Trophoblast cell (in vitro differentiated cells and primary cell): ENCODE results near the gene ZNF497.
A peak's percentile ranks its signal among the peaks of the same experiment; 100 is the strongest.

Experiments
- DNase-seq, 2 donors: peaks; one replicate each; pipeline ENCODE4 v3.0.0-alpha.2; 2016
- H2AFZ ChIP-seq: 2 replicates; pipeline ENCODE4 v1.6.1; 2013; ENCODE audit warnings: low read length, moderate library complexity, mild to moderate bottlenecking; ENCODE audit not compliant: insufficient read depth, poor library complexity
- H2AK5ac ChIP-seq: 2 replicates; pipeline ENCODE4 v1.6.1; 2013; ENCODE audit warnings: mild to moderate bottlenecking, low read length
- H2BK120ac ChIP-seq: 2 replicates; pipeline ENCODE4 v1.6.1; 2013; ENCODE audit warnings: low read length, mild to moderate bottlenecking, moderate library complexity; ENCODE audit not compliant: insufficient read depth, poor library complexity
- H2BK12ac ChIP-seq: 2 replicates; pipeline ENCODE4 v1.6.1; 2013; ENCODE audit warnings: mild to moderate bottlenecking, low read length, moderate library complexity
- H2BK5ac ChIP-seq: 2 replicates; pipeline ENCODE4 v1.6.1; 2013; ENCODE audit warnings: low read length, low read depth, moderate library complexity, mild to moderate bottlenecking; ENCODE audit not compliant: poor library complexity
- H3K14ac ChIP-seq: 2 replicates; pipeline ENCODE4 v1.6.1; 2013; ENCODE audit warnings: mild to moderate bottlenecking, low read length
- H3K18ac ChIP-seq: 2 replicates; pipeline ENCODE4 v1.6.1; 2013; ENCODE audit warnings: mild to moderate bottlenecking, low read length
- H3K23ac ChIP-seq: 2 replicates; pipeline ENCODE4 v1.6.1; 2013; ENCODE audit warnings: low read length
- H3K27ac ChIP-seq: 2 replicates; pipeline ENCODE4 v1.5.1; 2013; ENCODE audit warnings: low read depth, mild to moderate bottlenecking, inconsistent platforms, low read length, moderate library complexity
- H3K27me3 ChIP-seq: 2 replicates; pipeline ENCODE4 v1.6.1; 2013; ENCODE audit warnings: inconsistent platforms, mild to moderate bottlenecking, low read length, moderate library complexity; ENCODE audit not compliant: insufficient read depth
- H3K36me3 ChIP-seq, 2 experiments: 1 replicate in 1 of 2; 2 replicates in 1 of 2; pipeline ENCODE4 v1.6.1; 2013; ENCODE audit warnings: low read length in 2 of 2, mild to moderate bottlenecking in 2 of 2, moderate library complexity in 1 of 2; ENCODE audit not compliant: insufficient read depth in 2 of 2, control insufficient read depth in 1 of 2
- H3K4ac ChIP-seq: 2 replicates; pipeline ENCODE4 v1.6.1; 2013; ENCODE audit warnings: low read depth, mild to moderate bottlenecking, low read length, moderate library complexity
- H3K4me1 ChIP-seq, 2 experiments: 1 replicate in 1 of 2; 2 replicates in 1 of 2; pipeline ENCODE4 v1.6.1; 2013; ENCODE audit warnings: low read length in 2 of 2, mild to moderate bottlenecking in 2 of 2, moderate library complexity in 1 of 2; ENCODE audit not compliant: insufficient read depth in 2 of 2, control insufficient read depth in 1 of 2
- H3K4me2 ChIP-seq: 2 replicates; pipeline ENCODE4 v1.6.1; 2013; ENCODE audit warnings: inconsistent platforms, mild to moderate bottlenecking, low read length, moderate library complexity
- H3K4me3 ChIP-seq: 2 replicates; pipeline ENCODE4 v1.5.1; 2013; ENCODE audit warnings: mild to moderate bottlenecking, low read depth, low read length, inconsistent platforms
- H3K79me1 ChIP-seq: one replicate; pipeline ENCODE4 v1.6.1; 2013; ENCODE audit warnings: low read length
- H3K79me2 ChIP-seq: 2 replicates; pipeline ENCODE4 v1.6.1; 2013; ENCODE audit warnings: low read length, mild to moderate bottlenecking; ENCODE audit not compliant: control insufficient read depth, insufficient read depth, poor library complexity
- H3K9ac ChIP-seq: 2 replicates; pipeline ENCODE4 v1.6.1; 2013; ENCODE audit warnings: mild to moderate bottlenecking, low read length
- H3K9me3 ChIP-seq: 2 replicates; pipeline ENCODE4 v1.6.1; 2013; ENCODE audit warnings: low read depth, mild to moderate bottlenecking, control low read depth, inconsistent platforms, low read length; ENCODE audit not compliant: insufficient read depth
- H4K12ac ChIP-seq: 2 replicates; pipeline ENCODE4 v1.6.1; 2013; ENCODE audit warnings: low read depth, mild to moderate bottlenecking, low read length, moderate library complexity
- H4K8ac ChIP-seq: 2 replicates; pipeline ENCODE4 v1.6.1; 2013; ENCODE audit warnings: low read depth, mild to moderate bottlenecking, low read length, moderate library complexity
- H4K91ac ChIP-seq: one replicate; pipeline ENCODE4 v1.6.1; 2013; ENCODE audit warnings: low read depth, mild to moderate bottlenecking, low read length, moderate library complexity
- WGBS: extraction: QIAGEN DNeasy Blood & Tissue Kit; methylation state at CpG from one replicate; pipeline ENCODE4 v1.1.7; 2013; ENCODE audit warnings: missing lambda C conversion rate; ENCODE audit not compliant: insufficient read length, insufficient coverage; ENCODE audit errors: extremely low coverage; 5-methylcytosine and 5-hydroxymethylcytosine counted together

ZNF497 gene

GRCh38 chr19:58366585-58367430, 4.3 kb upstream of the ZNF497 start:
- peaks cover 7 to 8% of the 10 kb centered on the region in 2 experiments for H3K36me3 ChIP-seq
- no peak overlapping the region for H4K91ac ChIP-seq
- no peak overlapping the region for H2BK5ac ChIP-seq
- H3K79me2 ChIP-seq, result peaks cover 4% of the 10 kb centered on the region
- no peak overlapping the region for H3K9ac ChIP-seq
- no peak overlapping the region for H3K4me2 ChIP-seq
- peaks cover under 1 to 2% of the 10 kb centered on the region in 2 experiments for H3K4me1 ChIP-seq
- H4K12ac ChIP-seq, result no peak overlapping the region
- no peak overlapping the region for H2BK120ac ChIP-seq
- no CpG with 5 or more reads among the region's 32 CpGs for WGBS
- no peak overlapping the region for H3K4ac ChIP-seq
- H3K18ac ChIP-seq, result no peak overlapping the region
- H2AK5ac ChIP-seq, result no peak overlapping the region
- no peak overlapping the region for H3K14ac ChIP-seq
- H3K27me3 ChIP-seq, result no peaks in the 10 kb centered on the region
- H3K9me3 ChIP-seq, result no peaks in the 10 kb centered on the region
- no peak overlapping the region for H4K8ac ChIP-seq
- H3K23ac ChIP-seq, result no peak overlapping the region
- H3K79me1 ChIP-seq, result peaks cover 10% of the 10 kb centered on the region
- no peak for DNase-seq
- no peak overlapping the region for H2BK12ac ChIP-seq
- no peak overlapping the region for H3K4me3 ChIP-seq
- no peak overlapping the region for H3K27ac ChIP-seq
- H2AFZ ChIP-seq, result no peak overlapping the region

- Histone ChIP-seq H2AFZ (no peak overlapping the region), H4K12ac (no peak overlapping the region), H2BK120ac (no peak overlapping the region), H3K14ac (no peak overlapping the region), H2BK5ac (no peak overlapping the region), H2AK5ac (no peak overlapping the region), H3K9me3 (no peaks in the 10 kb centered on the region), H3K4me1 (peaks cover 3 to 4% of the 10 kb centered on the region in 2 experiments), H3K4me2 (no peak overlapping the region), H4K91ac (no peak overlapping the region), H3K36me3 (peaks cover 7 to 8% of the 10 kb centered on the region in 2 experiments), H4K8ac (no peak overlapping the region), H3K27me3 (no peaks in the 10 kb centered on the region), H3K79me2 (peaks cover 4% of the 10 kb centered on the region), H2BK12ac (no peak overlapping the region), H3K79me1 (peaks cover 12% of the 10 kb centered on the region), H3K18ac (no peak overlapping the region), H3K4ac (no peak overlapping the region), H3K4me3 (no peak overlapping the region), H3K27ac (no peak overlapping the region), H3K9ac (no peak overlapping the region), H3K23ac (no peak overlapping the region)
- no peak for DNase-seq
- no CpG with 5 or more reads among the region's 5 CpGs for WGBS
Measured at GRCh38 chr19:58364146-58364545, 1.6 kb upstream of the ZNF497 start.

- H3K27ac ChIP-seq, result peak overlapping the region; percentile 91
- no CpG with 5 or more reads among the region's 28 CpGs for WGBS
- peaks cover 3 to 4% of the 10 kb centered on the region in 2 experiments for H3K4me1 ChIP-seq
- H3K27me3 ChIP-seq, result no peaks in the 10 kb centered on the region
- H4K12ac ChIP-seq, result peak overlapping the region; percentile 67
- peak overlapping the region; percentile 13 for H3K18ac ChIP-seq
- peak overlapping the region; percentile 73 for H2BK5ac ChIP-seq
- peak overlapping the region; percentile 63 for H3K14ac ChIP-seq
- H4K91ac ChIP-seq, result peak overlapping the region; percentile 49
- H3K4me2 ChIP-seq, result peak overlapping the region; percentile 66
- H3K79me2 ChIP-seq, result peaks cover 4% of the 10 kb centered on the region
- H3K9me3 ChIP-seq, result no peaks in the 10 kb centered on the region
- H3K4ac ChIP-seq, result peak overlapping the region; percentile 56
- peak overlapping the region; percentile 1 for H2BK120ac ChIP-seq
- peak overlapping the region; percentile 6 for H2AK5ac ChIP-seq
- H3K9ac ChIP-seq, result peak overlapping the region; percentile 91
- H3K4me3 ChIP-seq, result peak overlapping the region; percentile 71
- H3K36me3 ChIP-seq, result no peaks in the 10 kb centered on the region
- no peak overlapping the region for H2BK12ac ChIP-seq
- no peak overlapping the region for H3K23ac ChIP-seq
- peak overlapping the region; percentile 81 for H4K8ac ChIP-seq
- H2AFZ ChIP-seq, result peak overlapping the region; percentile 59
- DNase-seq, result peak in 1 of 2 donors; percentile 33
- peaks cover 12% of the 10 kb centered on the region for H3K79me1 ChIP-seq
Measured at GRCh38 chr19:58361900-58362271, 665 bp downstream of the ZNF497 start.

GRCh38 chr19:58357481-58358145, 4.9 kb downstream of the ZNF497 start:
- H4K8ac ChIP-seq, result no peak overlapping the region
- no peak overlapping the region for H4K12ac ChIP-seq
- no peaks in the 10 kb centered on the region for H3K27me3 ChIP-seq
- H3K79me1 ChIP-seq, result peaks cover 10% of the 10 kb centered on the region
- H3K4me3 ChIP-seq, result peak overlapping the region; percentile 8
- no peaks in the 10 kb centered on the region for H3K36me3 ChIP-seq
- peaks cover 4% of the 10 kb centered on the region for H3K79me2 ChIP-seq
- H3K27ac ChIP-seq, result no peak overlapping the region
- no CpG with 5 or more reads among the region's 19 CpGs for whole genome bisulfite sequencing
- H3K18ac ChIP-seq, result no peak overlapping the region
- no peak overlapping the region for H3K4me2 ChIP-seq
- no peak overlapping the region for H2BK120ac ChIP-seq
- H3K4me1 ChIP-seq, result peaks cover 3% of the 10 kb centered on the region in 2 experiments
- no peak overlapping the region for H2BK12ac ChIP-seq
- no peak for DNase-seq
- no peak overlapping the region for H2BK5ac ChIP-seq
- H3K4ac ChIP-seq, result no peak overlapping the region
- peaks cover 2% of the 10 kb centered on the region for H3K9me3 ChIP-seq
- H3K9ac ChIP-seq, result no peak overlapping the region
- no peak overlapping the region for H2AK5ac ChIP-seq
- no peak overlapping the region for H3K14ac ChIP-seq
- no peak overlapping the region for H3K23ac ChIP-seq
- no peak overlapping the region for H4K91ac ChIP-seq
- H2AFZ ChIP-seq, result no peak overlapping the region
